Measurements from ENCODE around the gene INCENP. TPM values are rescaled to one million over a fixed set of nuclear protein-coding genes. Genes with fewer than 3 reads are reported as not detected.
A peak's percentile ranks its signal among the peaks of the same experiment; 100 is the strongest.

INCENP gene
- total and polyA plus RNA-seq, 11 donors = 2.0 to 22.8 (median 12.5) TPM

- no peak for DNase-seq
- no peak for ATAC-seq
- Histone ChIP-seq H3K4me1 (no peaks in the 10 kb centered on the region), H3K27ac (no peak overlapping the region), H3K4me3 (no peak overlapping the region), H3K36me3 (peaks cover 0 to 86% (median 70%) of the 10 kb centered on the region in 9 donors), H3K9me3 (no peaks in the 10 kb centered on the region), H3K27me3 (no peaks in the 10 kb centered on the region)
- WGBS, 4 donors = 97% methylated on average over 24 of the region's 24 CpGs
- intact Hi-C loops (cut with DNase I) = no loop called here
- TF ChIP-seq CTCF (IDR thresholded peaks at IDR 0.05) = no peak
Observed at GRCh38 chr11:62144641-62145255, 20.9 kb downstream of the INCENP start.

- DNase-seq = no peak
- H3K27ac ChIP-seq = no peak overlapping the region
- H3K4me3 ChIP-seq = no peak overlapping the region
- no peaks in the 10 kb centered on the region for H3K27me3 ChIP-seq
- intact Hi-C loops (cut with DNase I) = no loop called here
- 95 to 99% (median 96%) methylated on average over 10 to 11 of the region's 11 CpGs for WGBS, 4 donors
- TF ChIP-seq CTCF (IDR thresholded peaks at IDR 0.05) = no peak
- TF ChIP-seq POLR2A (IDR thresholded peaks at IDR 0.05) = no peak
- peaks cover 0 to 86% (median 70%) of the 10 kb centered on the region in 9 donors for H3K36me3 ChIP-seq
- H3K4me1 ChIP-seq = no peaks in the 10 kb centered on the region
- no peak for ATAC-seq
- no peaks in the 10 kb centered on the region for H3K9me3 ChIP-seq
Observed at GRCh38 chr11:62145261-62145871, 21.6 kb downstream of the INCENP start.

GRCh38 chr11:62146476-62147200, 22.8 kb downstream of the INCENP start:
- Histone ChIP-seq H3K27ac (no peak overlapping the region), H3K36me3 (peaks cover 0 to 84% (median 62%) of the 10 kb centered on the region in 9 donors), H3K4me1 (peaks cover 0 to under 1% (median 0%) of the 10 kb centered on the region in 12 donors), H3K9me3 (no peaks in the 10 kb centered on the region), H3K27me3 (no peaks in the 10 kb centered on the region), H3K4me3 (no peak overlapping the region)
- 94 to 96% (median 95%) methylated on average over 36 of the region's 36 CpGs for WGBS, 4 donors
- peak in 1 of 5 donors; percentile 7 for DNase-seq
- intact Hi-C loops (cut with DNase I) = no loop called here
- TF ChIP-seq CTCF (IDR thresholded peaks at IDR 0.05) (no peak), POLR2A (IDR thresholded peaks at IDR 0.05) (no peak)
- no peak for ATAC-seq

GRCh38 chr11:62147545-62147944, 23.7 kb downstream of the INCENP start:
- no peak overlapping the region for H3K4me3 ChIP-seq
- DNase-seq (peak in 1 of 5 donors; percentile 20), ATAC-seq (no peak)
- no peaks in the 10 kb centered on the region for H3K9me3 ChIP-seq
- peaks cover 0 to 84% (median 66%) of the 10 kb centered on the region in 9 donors for H3K36me3 ChIP-seq
- peaks cover 0 to 9% (median 1%) of the 10 kb centered on the region in 12 donors for H3K4me1 ChIP-seq
- TF ChIP-seq POLR2A (IDR thresholded peaks at IDR 0.05) = no peak
- no peak for TF ChIP-seq CTCF (IDR thresholded peaks at IDR 0.05)
- WGBS, 4 donors = 92 to 93% (median 92%) methylated on average over 7 to 12 of the region's 12 CpGs
- no peaks in the 10 kb centered on the region for H3K27me3 ChIP-seq
- intact Hi-C loops (cut with DNase I) = no loop called here
- H3K27ac ChIP-seq = no peak overlapping the region

Data from heart left ventricle (tissue), 16 donors.